AG09319 (cell line): ENCODE data around the gene PROSER3.

Source experiments
- DNase-seq: peaks from one replicate; pipeline ENCODE4 v3.0.0-alpha.2; 2010; ENCODE audit warnings: low read depth; ENCODE audit errors: extremely low read depth
- TF ChIP-seq, protein P1 (sequence below): IDR thresholded peaks from 2 replicates; pipeline ENCODE4 v1.5.1; 2011; ENCODE audit warnings: low read depth, mild to moderate bottlenecking, inconsistent platforms, low read length, moderate library complexity

PROSER3 gene

DNA sequence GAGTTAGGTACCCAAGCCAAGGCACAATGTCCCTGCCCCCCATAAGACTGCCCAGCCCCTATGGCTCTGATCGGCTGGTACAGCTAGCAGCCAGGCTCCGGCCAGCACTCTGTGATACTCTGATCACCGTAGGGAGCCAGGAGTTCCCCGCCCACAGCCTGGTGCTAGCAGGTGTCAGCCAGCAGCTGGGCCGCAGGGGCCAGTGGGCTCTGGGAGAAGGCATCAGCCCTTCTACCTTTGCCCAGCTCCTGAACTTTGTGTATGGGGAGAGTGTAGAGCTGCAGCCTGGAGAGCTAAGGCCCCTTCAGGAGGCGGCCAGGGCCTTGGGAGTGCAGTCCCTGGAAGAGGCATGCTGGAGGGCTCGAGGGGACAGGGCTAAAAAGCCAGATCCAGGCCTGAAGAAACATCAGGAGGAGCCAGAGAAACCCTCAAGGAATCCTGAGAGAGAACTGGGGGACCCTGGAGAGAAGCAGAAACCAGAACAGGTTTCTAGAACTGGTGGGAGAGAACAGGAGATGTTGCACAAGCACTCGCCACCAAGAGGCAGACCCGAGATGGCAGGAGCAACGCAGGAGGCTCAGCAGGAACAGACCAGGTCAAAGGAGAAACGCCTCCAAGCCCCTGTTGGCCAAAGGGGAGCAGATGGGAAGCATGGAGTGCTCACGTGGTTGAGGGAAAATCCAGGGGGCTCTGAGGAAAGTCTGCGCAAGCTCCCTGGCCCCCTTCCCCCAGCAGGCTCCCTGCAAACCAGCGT is 43.2 kb upstream of the PROSER3 start:
- TF ChIP-seq, protein P1, sequence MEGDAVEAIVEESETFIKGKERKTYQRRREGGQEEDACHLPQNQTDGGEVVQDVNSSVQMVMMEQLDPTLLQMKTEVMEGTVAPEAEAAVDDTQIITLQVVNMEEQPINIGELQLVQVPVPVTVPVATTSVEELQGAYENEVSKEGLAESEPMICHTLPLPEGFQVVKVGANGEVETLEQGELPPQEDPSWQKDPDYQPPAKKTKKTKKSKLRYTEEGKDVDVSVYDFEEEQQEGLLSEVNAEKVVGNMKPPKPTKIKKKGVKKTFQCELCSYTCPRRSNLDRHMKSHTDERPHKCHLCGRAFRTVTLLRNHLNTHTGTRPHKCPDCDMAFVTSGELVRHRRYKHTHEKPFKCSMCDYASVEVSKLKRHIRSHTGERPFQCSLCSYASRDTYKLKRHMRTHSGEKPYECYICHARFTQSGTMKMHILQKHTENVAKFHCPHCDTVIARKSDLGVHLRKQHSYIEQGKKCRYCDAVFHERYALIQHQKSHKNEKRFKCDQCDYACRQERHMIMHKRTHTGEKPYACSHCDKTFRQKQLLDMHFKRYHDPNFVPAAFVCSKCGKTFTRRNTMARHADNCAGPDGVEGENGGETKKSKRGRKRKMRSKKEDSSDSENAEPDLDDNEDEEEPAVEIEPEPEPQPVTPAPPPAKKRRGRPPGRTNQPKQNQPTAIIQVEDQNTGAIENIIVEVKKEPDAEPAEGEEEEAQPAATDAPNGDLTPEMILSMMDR = no peak
- DNase-seq = no peak

DNA sequence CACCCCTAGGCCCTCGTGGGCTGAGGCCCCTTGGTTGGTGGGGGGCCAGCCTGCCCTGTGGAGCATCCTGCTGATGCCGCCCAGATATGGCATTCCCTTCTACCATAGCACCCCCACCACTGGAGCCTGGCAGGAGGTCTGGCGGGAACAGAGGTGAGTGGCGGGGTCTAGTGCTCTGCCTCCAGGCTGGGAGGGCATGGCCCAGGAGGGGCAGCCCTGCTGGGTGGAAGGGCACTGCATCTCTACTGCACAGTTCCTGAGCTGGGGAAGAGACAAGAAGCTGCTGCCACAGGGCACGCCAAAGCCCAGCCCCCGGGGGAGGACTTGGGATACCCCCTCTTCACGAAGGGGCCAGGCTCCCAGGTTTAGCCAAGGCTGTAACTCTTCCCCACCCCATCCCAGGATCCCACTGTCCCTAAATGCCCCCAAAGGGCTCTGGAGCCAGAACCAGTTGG is 42.6 kb upstream of the PROSER3 start:
- TF ChIP-seq, protein P1 = no peak
- DNase-seq = no peak

GRCh38 chr19:35715981-35716800 is 41.8 kb upstream of the PROSER3 start:
- TF ChIP-seq, protein P1 = no peak
- no peak for DNase-seq

- TF ChIP-seq, protein P1 = peak; percentile 86
- DNase-seq = peak; percentile 55
Observed at GRCh38 chr19:35716801-35717664, 40.9 kb upstream of the PROSER3 start.

GRCh38 chr19:35717665-35718344 is 40.2 kb upstream of the PROSER3 start, which contains the start of gene KMT2B:
Gene KMT2B (plus strand): TSS chr19:35718003. CDS start chr19:35718019, 16 bp downstream.
- TF ChIP-seq, protein P1 = no peak
- peak; percentile 89 for DNase-seq

DNA sequence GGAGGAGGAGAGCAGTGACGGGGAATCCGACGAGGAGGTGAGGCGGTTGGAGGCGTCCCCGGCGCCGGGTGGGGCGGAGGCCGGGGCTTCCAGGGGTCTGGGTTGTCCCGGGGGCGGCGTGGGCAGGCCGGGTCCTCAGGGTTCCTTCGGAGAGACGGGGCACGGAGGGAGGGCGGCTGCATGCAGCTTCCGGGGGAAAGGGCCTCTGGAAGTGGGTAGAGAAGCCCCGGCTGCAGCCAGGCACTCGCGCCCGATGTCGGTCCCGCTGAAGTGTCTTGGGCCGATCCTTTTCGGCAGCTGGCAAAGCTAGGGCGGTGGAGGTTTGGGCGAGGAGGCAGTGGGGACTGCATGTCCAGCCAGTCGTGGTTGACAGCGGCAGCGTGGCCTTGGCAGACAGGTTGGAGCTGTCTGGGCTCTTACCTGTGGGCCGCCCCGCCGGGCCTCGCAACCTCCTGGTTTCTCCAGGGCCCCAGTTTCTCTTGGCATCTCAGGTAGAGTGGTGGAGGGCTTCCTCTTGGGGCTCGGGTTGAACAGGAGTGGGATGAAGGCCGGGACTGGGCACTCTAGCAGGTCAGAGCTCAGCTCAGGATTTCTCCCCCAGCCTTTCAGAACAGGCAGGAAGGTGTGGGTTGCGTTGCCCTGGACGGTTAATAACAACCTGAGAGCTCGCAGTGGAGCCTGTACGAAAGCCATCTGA is 39.5 kb upstream of the PROSER3 start:
- DNase-seq = no peak
- TF ChIP-seq, protein P1 = no peak
